Mesendoderm (in vitro differentiated cells): ENCODE measurements around the gene DPEP1.
A peak's percentile ranks its signal among the peaks of the same experiment; 100 is the strongest.

Experiments
- DNase-seq: peaks from one replicate; pipeline ENCODE4 v3.0.0; 2013
- H2AK5ac ChIP-seq: 2 replicates; pipeline ENCODE4 v1.6.1; 2013; ENCODE audit warnings: low read length, inconsistent platforms
- H2BK120ac ChIP-seq: 2 replicates; pipeline ENCODE4 v1.6.1; 2013; ENCODE audit warnings: low read depth, mild to moderate bottlenecking, low read length, moderate library complexity, mixed read lengths
- H2BK15ac ChIP-seq: replicated peaks from 2 replicates; pipeline ENCODE4 v1.6.1; 2013; ENCODE audit warnings: low read depth, mild to moderate bottlenecking, moderate library complexity
- H2BK5ac ChIP-seq: 2 replicates; pipeline ENCODE4 v1.6.1; 2013; ENCODE audit warnings: low read length, inconsistent platforms
- H3K18ac ChIP-seq: 2 replicates; pipeline ENCODE4 v1.6.1; 2013; ENCODE audit warnings: mild to moderate bottlenecking, low read length, mixed read lengths
- H3K23ac ChIP-seq: one replicate; pipeline ENCODE4 v1.6.1; 2013; ENCODE audit warnings: low read length
- H3K27ac ChIP-seq: 2 replicates; pipeline ENCODE4 v1.5.1; 2013; ENCODE audit warnings: low read depth, mild to moderate bottlenecking, inconsistent platforms, low read length, moderate library complexity
- H3K27me3 ChIP-seq: 2 replicates; pipeline ENCODE4 v1.6.1; 2013; ENCODE audit warnings: low read length, control low read depth, mild to moderate bottlenecking, inconsistent platforms; ENCODE audit not compliant: insufficient read depth, poor library complexity
- H3K36me3 ChIP-seq: 2 replicates; pipeline ENCODE4 v1.6.1; 2013; ENCODE audit warnings: low read length, inconsistent platforms; ENCODE audit not compliant: control insufficient read depth, insufficient read depth
- H3K4ac ChIP-seq: one replicate; pipeline ENCODE4 v1.6.1; 2013; ENCODE audit warnings: low read depth, mild to moderate bottlenecking, low read length, moderate library complexity
- H3K4me1 ChIP-seq: 2 replicates; pipeline ENCODE4 v1.6.1; 2013; ENCODE audit warnings: low read depth, low read length, inconsistent platforms; ENCODE audit not compliant: control insufficient read depth
- H3K4me2 ChIP-seq: 2 replicates; pipeline ENCODE4 v1.6.1; 2013; ENCODE audit warnings: low read length
- H3K4me3 ChIP-seq: 2 replicates; pipeline ENCODE4 v1.5.1; 2013; ENCODE audit warnings: mild to moderate bottlenecking, low read length
- H3K56ac ChIP-seq: one replicate; pipeline ENCODE4 v1.6.1; 2013; ENCODE audit warnings: low read length
- H3K79me1 ChIP-seq: 2 replicates; pipeline ENCODE4 v1.6.1; 2013; ENCODE audit warnings: low read length, inconsistent platforms
- H3K79me2 ChIP-seq: 2 replicates; pipeline ENCODE4 v1.6.1; 2013; ENCODE audit warnings: mild to moderate bottlenecking, low read length; ENCODE audit not compliant: control insufficient read depth, insufficient read depth
- H3K9ac ChIP-seq: 2 replicates; pipeline ENCODE4 v1.6.1; 2013; ENCODE audit warnings: low read length, inconsistent platforms
- H4K5ac ChIP-seq: one replicate; pipeline ENCODE4 v1.6.1; 2013; ENCODE audit warnings: low read length
- H4K8ac ChIP-seq: one replicate; pipeline ENCODE4 v1.6.1; 2013; ENCODE audit warnings: low read depth, mild to moderate bottlenecking, control low read depth, low read length, moderate library complexity
- WGBS: extraction: QIAGEN DNeasy Blood & Tissue Kit; methylation state at CpG from one replicate; pipeline ENCODE4 v1.1.7; 2013; ENCODE audit warnings: low lambda C conversion rate, missing lambda C conversion rate; ENCODE audit not compliant: insufficient coverage; ENCODE audit errors: extremely low coverage; 5-methylcytosine and 5-hydroxymethylcytosine counted together

The DPEP1 gene

DNA sequence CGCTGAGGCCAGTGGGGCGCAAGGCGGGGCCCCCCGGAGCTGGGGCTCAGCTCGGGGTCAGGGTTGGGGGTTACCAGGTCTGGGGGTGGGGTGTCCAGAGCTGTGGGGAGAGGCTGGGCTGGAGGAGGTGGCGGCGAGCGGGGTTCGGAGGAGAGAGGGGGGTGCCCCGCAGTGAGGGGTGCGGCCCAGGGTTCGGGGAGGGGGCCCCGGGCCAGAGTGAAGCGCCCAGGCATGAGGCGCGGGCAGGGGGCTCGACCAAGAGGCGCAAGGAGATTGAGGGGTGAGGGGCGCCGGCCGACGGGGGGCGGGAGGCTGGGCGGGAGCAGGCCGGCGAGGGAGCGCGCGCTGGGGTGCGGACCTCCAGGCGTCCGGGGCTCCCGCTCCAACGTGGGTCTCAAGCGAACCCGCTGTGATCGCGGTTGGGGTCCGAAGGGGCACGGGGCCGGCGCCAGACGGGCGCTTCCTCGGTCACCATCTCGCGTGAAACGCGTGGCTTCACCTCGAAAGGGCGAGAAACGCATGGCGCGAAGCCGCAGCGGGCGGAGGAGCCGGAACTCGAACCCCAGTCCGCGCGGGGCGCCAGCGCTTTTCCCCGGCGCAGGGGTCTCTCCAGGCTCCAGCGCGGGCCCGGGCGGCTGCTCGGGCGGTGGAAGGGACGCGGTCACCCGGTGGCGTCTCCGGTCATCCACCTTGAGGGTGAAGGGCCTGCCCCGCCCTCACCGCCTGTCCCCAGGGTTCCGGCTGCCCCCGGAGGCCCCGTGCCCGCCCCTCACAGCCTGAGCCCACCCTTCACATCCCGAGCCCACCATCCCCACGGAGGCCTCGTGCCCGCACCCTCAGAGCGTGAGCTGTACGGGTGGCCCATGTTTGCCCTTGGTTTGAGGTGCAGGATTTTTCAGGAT is 37.0 kb upstream of the DPEP1 start:
- Histone ChIP-seq H4K8ac (no peak overlapping the region), H3K79me2 (no peaks in the 10 kb centered on the region), H2BK5ac (no peak overlapping the region), H3K36me3 (no peaks in the 10 kb centered on the region), H3K56ac (peak overlapping the region; percentile 56), H3K4me2 (peak overlapping the region; percentile 70), H2BK120ac (no peak overlapping the region), H2AK5ac (no peak overlapping the region), H3K18ac (no peak overlapping the region), H2BK15ac (no peak overlapping the region), H3K4me1 (no peaks in the 10 kb centered on the region), H3K23ac (peak overlapping the region; percentile 80), H4K5ac (no peak overlapping the region), H3K4me3 (no peak overlapping the region), H3K4ac (peak overlapping the region; percentile 2), H3K27ac (no peak overlapping the region), H3K9ac (no peak overlapping the region), H3K27me3 (peaks cover 9% of the 10 kb centered on the region), H3K79me1 (no peaks in the 10 kb centered on the region)
- WGBS, result no CpG with 5 or more reads among the region's 89 CpGs
- DNase-seq, result no peak

DNA sequence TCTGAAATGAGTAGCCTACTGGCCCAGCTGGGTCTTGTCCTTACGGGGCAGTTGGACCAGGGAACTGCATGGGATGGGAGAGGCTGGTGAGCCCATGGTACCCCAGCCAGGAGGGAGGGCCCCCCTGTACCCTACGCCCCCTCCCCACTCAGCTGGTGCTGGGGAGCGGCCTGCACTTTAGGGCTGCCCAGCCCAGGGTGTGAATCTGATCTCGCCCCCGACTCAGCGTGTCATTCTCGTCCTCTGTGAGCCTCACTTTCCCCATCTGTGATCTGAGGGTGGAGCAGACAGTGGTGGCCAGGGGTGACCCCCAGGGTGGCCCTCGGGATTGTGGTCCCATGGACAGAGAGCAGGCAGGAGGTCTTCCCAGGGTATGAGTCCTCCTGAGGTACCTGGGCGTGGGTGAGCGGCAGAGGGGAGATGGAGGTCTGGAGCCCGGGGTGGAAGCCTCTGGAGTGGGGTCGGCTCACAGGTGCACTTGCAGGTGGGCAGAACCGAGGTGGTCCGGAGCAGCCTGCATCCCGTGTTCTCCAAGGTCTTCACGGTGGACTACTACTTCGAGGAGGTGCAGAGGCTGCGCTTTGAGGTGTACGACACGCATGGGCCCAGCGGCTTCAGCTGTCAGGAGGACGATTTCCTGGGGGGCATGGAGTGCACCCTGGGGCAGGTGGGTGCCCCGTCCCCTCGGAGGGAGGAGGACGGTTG is 36.2 kb upstream of the DPEP1 start:
- WGBS, result no CpG with 5 or more reads among the region's 25 CpGs
- H3K4me3 ChIP-seq, result no peak overlapping the region

DNA sequence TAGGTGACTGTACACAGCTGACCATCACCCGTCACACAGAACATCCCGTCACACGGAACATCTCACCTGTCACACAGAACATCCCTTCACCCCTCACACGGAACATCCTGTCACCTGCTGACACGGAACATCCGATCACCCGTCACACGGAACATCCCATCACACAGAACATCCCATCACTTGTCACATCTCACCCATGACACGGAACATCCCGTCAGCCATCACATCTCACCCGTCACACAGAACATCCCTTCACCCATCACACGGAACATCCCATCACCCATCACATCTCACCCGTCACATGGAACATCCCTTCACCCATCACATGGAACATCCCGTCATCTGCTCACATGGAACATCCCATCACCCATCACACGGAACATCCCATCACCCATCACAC is 34.1 kb upstream of the DPEP1 start:
- H3K4me3 ChIP-seq, result no peak overlapping the region
- H3K23ac ChIP-seq, result no peak overlapping the region
- H3K56ac ChIP-seq, result no peak overlapping the region
- H3K79me1 ChIP-seq, result no peaks in the 10 kb centered on the region
- H3K36me3 ChIP-seq, result no peaks in the 10 kb centered on the region
- no CpG with 5 or more reads among the region's 15 CpGs for WGBS
- H3K18ac ChIP-seq, result no peak overlapping the region
- no peak overlapping the region for H3K27ac ChIP-seq
- no peak overlapping the region for H4K8ac ChIP-seq
- no peak overlapping the region for H3K9ac ChIP-seq
- H2BK120ac ChIP-seq, result no peak overlapping the region
- no peaks in the 10 kb centered on the region for H3K79me2 ChIP-seq
- H3K4me1 ChIP-seq, result no peaks in the 10 kb centered on the region
- DNase-seq, result no peak
- H4K5ac ChIP-seq, result no peak overlapping the region
- H2AK5ac ChIP-seq, result no peak overlapping the region
- H3K4me2 ChIP-seq, result no peak overlapping the region
- peaks cover 9% of the 10 kb centered on the region for H3K27me3 ChIP-seq
- no peak overlapping the region for H2BK15ac ChIP-seq
- H3K4ac ChIP-seq, result no peak overlapping the region
- no peak overlapping the region for H2BK5ac ChIP-seq

More for the DNA sequence above, 36.2 kb upstream of the DPEP1 start:
- no peak overlapping the region for H4K5ac ChIP-seq
- H3K56ac ChIP-seq, result no peak overlapping the region
- H3K4me2 ChIP-seq, result no peak overlapping the region
- no peaks in the 10 kb centered on the region for H3K4me1 ChIP-seq
- no peaks in the 10 kb centered on the region for H3K79me1 ChIP-seq
- H2BK120ac ChIP-seq, result no peak overlapping the region
- DNase-seq, result no peak
- no peak overlapping the region for H2BK15ac ChIP-seq
- no peaks in the 10 kb centered on the region for H3K79me2 ChIP-seq
- H3K4ac ChIP-seq, result no peak overlapping the region
- no peak overlapping the region for H3K18ac ChIP-seq
- no peaks in the 10 kb centered on the region for H3K36me3 ChIP-seq
- H2AK5ac ChIP-seq, result no peak overlapping the region
- H3K9ac ChIP-seq, result no peak overlapping the region
- H3K27ac ChIP-seq, result no peak overlapping the region
- H2BK5ac ChIP-seq, result no peak overlapping the region
- H3K23ac ChIP-seq, result no peak overlapping the region
- H3K27me3 ChIP-seq, result peaks cover 9% of the 10 kb centered on the region
- no peak overlapping the region for H4K8ac ChIP-seq

DNA sequence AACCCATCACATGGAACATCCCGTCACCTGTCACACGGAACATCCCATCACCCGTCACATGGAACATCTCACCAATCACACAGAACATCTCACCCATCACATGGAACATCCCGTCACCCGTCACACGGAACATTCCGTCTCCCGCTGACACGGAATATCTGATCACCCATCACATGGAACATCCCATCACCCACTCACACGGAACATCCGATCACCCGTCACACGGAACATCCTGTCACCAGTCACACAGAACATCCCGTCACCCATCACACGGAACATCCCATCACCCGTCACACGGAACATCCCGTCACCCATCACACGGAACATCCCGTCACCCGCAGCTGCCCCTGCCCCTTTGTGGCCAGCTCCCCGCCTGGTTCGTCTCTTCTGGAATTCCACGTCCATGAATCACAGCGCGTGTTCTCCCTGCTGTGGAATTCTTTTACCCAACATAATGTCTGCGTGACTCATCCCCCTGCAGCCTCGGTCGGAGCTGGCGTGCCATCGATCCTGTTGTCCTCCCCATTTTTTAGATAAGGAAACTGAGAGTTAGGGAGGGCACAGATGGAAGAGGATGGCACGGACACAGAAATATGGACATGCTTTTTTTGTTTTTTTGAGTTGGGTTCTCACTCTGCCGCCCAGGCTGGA is 32.3 kb upstream of the DPEP1 start:
- H3K4me3 ChIP-seq, result no peak overlapping the region
- DNase-seq, result peak; percentile 74
- no peak overlapping the region for H2AK5ac ChIP-seq
- no peak overlapping the region for H3K9ac ChIP-seq
- no CpG with 5 or more reads among the region's 33 CpGs for WGBS
- no peak overlapping the region for H2BK5ac ChIP-seq
- H3K23ac ChIP-seq, result no peak overlapping the region
- no peak overlapping the region for H3K18ac ChIP-seq
- no peaks in the 10 kb centered on the region for H3K36me3 ChIP-seq
- H3K79me1 ChIP-seq, result no peaks in the 10 kb centered on the region
- no peak overlapping the region for H3K4ac ChIP-seq
- no peak overlapping the region for H2BK120ac ChIP-seq
- H3K79me2 ChIP-seq, result no peaks in the 10 kb centered on the region
- H3K27ac ChIP-seq, result no peak overlapping the region
- H4K5ac ChIP-seq, result no peak overlapping the region
- H4K8ac ChIP-seq, result no peak overlapping the region
- H3K4me1 ChIP-seq, result no peaks in the 10 kb centered on the region
- H3K27me3 ChIP-seq, result peaks cover 4% of the 10 kb centered on the region
- H2BK15ac ChIP-seq, result no peak overlapping the region
- no peak overlapping the region for H3K4me2 ChIP-seq
- no peak overlapping the region for H3K56ac ChIP-seq

DNA sequence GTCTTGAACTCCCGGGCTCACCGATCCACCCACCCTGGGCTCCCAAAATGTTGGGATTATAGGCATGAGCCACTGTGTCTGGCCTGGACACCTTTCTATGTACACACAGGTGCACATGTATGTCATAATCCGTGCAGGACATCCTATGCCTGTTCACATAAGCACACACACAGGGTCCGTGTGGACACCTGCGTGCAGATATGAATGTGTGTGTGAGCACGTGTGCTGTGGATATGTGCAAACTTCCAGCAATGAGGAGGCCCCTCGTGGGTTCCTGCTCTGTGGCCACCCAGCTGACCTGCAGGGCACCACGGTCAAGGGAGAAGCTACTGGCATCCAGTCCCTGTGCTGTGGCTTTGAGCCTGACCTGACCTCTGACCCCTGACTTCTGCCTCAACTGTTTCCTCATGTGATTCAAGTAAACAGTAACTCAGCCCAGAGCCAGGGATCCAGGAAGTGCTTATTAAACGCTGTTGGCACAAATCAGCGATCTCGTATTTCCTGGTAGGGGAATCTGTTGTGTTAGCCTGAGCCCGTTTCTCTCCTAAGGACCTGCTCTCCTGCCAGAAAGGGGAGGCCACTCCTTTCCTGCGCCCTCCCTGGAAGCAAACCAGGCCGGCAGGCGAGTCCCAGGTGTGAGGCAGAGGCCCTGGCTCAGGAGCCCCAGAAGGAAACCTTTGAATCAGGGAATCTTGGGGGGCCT is 31.4 kb upstream of the DPEP1 start:
- H3K4ac ChIP-seq, result no peak overlapping the region

More for the DNA sequence above, 31.4 kb upstream of the DPEP1 start:
- Histone ChIP-seq H4K8ac (no peak overlapping the region), H3K4me1 (no peaks in the 10 kb centered on the region), H3K36me3 (no peaks in the 10 kb centered on the region), H3K23ac (no peak overlapping the region), H3K27ac (no peak overlapping the region), H3K4me2 (no peak overlapping the region), H3K79me1 (no peaks in the 10 kb centered on the region), H3K27me3 (no peaks in the 10 kb centered on the region), H3K79me2 (no peaks in the 10 kb centered on the region), H4K5ac (no peak overlapping the region), H2AK5ac (no peak overlapping the region), H3K18ac (no peak overlapping the region), H2BK120ac (no peak overlapping the region), H2BK5ac (no peak overlapping the region), H3K4me3 (no peak overlapping the region), H3K56ac (no peak overlapping the region), H3K9ac (no peak overlapping the region), H2BK15ac (no peak overlapping the region)
- no peak for DNase-seq
- no CpG with 5 or more reads among the region's 15 CpGs for WGBS
